ENCODE results near the gene RRP1B.

Gene RRP1B

DNA sequence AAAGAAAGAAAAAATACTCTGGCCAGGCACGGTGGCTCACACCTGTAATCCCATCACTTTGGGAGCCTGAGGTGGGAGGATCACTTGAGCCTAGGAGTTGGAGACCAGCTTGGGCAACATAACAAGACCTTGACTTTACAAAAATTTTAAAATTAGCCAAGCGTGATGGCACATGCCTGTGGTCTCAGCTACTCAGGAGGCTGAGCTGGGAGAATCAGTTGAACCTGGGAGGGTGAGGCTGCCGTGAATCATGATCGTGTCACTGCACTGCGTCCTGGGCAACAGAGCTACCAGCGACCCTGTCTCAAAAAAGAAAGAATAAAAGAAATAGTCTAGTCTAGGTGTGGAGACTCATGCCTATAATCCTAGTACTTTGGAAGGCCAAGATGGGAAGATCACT lies 22.3 kb downstream of the RRP1B start:
- H3K9me3 Mint-ChIP-seq: no peaks in the 10 kb centered on the region
- peaks cover 32% of the 10 kb centered on the region for H3K36me3 Mint-ChIP-seq
- no peak overlapping the region for H3K4me3 Mint-ChIP-seq
- peaks cover 15% of the 10 kb centered on the region for H3K4me1 Mint-ChIP-seq
- H3K27me3 Mint-ChIP-seq: no peaks in the 10 kb centered on the region
- no peak overlapping the region for H3K27ac Mint-ChIP-seq

GRCh38 chr21:43684424-43684823 lies 25.1 kb downstream of the RRP1B start:
- Mint-ChIP-seq H3K27me3 (no peaks in the 10 kb centered on the region), H3K9me3 (no peaks in the 10 kb centered on the region), H3K4me3 (no peak overlapping the region), H3K36me3 (peaks cover 27% of the 10 kb centered on the region), H3K27ac (no peak overlapping the region), H3K4me1 (peaks cover 6% of the 10 kb centered on the region)

DNA sequence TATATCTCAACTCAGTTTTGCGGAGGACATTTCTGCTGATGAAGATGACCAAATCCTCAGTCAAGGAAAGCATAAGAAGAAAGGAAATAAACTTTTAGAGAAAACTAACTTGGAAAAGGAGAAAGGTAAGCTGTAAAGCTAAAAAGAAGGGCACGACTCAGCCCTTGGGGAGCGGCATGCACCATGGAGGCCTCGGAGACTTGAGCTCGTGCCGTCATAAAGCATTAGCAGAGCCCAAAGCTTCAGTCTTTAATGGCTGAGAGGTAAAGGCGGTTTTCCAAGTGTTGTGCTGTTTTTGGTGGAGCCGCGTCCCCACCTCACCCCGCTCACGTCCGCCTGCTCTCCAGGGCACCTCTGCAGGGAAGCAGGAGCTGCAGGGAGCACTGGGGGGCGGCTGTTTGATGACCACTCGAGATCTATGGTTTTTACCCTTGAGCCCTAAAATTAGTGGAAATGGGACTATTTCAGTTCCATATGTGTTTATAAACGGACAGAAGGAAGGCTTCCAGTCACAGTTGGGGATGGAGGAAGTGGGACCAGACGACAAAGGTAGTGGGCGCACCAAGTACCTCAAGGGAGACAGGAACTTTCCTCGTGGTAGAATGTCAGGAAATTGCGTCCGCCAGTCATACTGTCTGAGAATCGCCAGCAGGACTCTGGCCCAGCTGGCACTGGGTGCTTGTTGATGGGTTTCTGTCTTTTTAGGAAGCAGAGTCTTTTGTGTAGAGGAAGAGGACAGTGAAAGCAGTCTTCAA lies 27.6 kb downstream of the RRP1B start:
- H3K27me3 Mint-ChIP-seq: no peaks in the 10 kb centered on the region
- peaks cover 22% of the 10 kb centered on the region for H3K36me3 Mint-ChIP-seq
- no peaks in the 10 kb centered on the region for H3K4me1 Mint-ChIP-seq
- H3K9me3 Mint-ChIP-seq: no peaks in the 10 kb centered on the region
- H3K27ac Mint-ChIP-seq: no peak overlapping the region
- H3K4me3 Mint-ChIP-seq: no peak overlapping the region

DNA sequence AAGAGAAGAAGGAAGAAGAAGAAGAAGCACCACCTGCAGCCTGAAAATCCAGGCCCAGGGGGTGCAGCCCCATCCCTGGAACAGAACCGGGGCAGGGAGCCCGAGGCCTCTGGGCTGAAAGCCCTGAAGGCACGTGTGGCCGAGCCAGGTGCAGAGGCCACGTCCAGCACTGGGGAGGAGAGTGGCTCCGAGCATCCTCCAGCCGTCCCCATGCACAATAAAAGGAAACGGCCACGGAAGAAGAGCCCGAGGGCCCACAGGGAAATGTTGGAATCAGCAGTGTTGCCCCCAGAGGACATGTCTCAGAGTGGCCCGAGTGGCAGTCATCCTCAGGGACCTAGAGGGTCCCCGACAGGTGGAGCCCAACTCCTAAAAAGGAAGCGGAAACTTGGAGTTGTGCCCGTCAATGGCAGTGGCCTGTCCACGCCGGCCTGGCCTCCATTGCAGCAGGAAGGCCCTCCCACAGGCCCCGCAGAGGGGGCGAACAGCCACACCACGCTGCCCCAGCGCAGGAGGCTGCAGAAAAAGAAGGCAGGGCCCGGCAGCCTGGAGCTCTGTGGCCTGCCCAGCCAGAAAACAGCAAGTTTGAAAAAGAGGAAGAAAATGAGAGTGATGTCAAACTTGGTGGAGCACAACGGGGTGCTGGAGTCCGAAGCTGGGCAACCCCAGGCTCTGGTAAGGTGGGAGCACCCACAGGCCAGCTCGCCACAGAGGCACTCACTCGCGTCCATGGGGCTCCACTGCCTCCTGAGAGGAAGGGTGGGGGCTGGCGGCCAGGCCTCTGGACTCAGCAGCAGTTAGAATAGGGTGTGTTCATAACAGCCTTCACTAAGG lies 28.4 kb downstream of the RRP1B start:
- no peak overlapping the region for H3K27ac Mint-ChIP-seq
- peaks cover 19% of the 10 kb centered on the region for H3K36me3 Mint-ChIP-seq

GRCh38 chr21:43688906-43689305 lies 29.5 kb downstream of the RRP1B start:
- peaks cover 19% of the 10 kb centered on the region for H3K36me3 Mint-ChIP-seq
- H3K27me3 Mint-ChIP-seq: no peaks in the 10 kb centered on the region
- H3K4me1 Mint-ChIP-seq: no peaks in the 10 kb centered on the region
- no peak overlapping the region for H3K27ac Mint-ChIP-seq
- H3K4me3 Mint-ChIP-seq: no peak overlapping the region
- no peaks in the 10 kb centered on the region for H3K9me3 Mint-ChIP-seq

More for the DNA sequence above, 28.4 kb downstream of the RRP1B start:
- no peaks in the 10 kb centered on the region for H3K9me3 Mint-ChIP-seq
- no peaks in the 10 kb centered on the region for H3K4me1 Mint-ChIP-seq
- H3K4me3 Mint-ChIP-seq: no peak overlapping the region
- no peaks in the 10 kb centered on the region for H3K27me3 Mint-ChIP-seq

- Mint-ChIP-seq H3K9me3 (no peaks in the 10 kb centered on the region), H3K27ac (no peak overlapping the region), H3K4me1 (no peaks in the 10 kb centered on the region), H3K4me3 (no peak overlapping the region), H3K36me3 (peaks cover 20% of the 10 kb centered on the region), H3K27me3 (no peaks in the 10 kb centered on the region)
Measured at GRCh38 chr21:43689556-43690337, 30.4 kb downstream of the RRP1B start.

DNA sequence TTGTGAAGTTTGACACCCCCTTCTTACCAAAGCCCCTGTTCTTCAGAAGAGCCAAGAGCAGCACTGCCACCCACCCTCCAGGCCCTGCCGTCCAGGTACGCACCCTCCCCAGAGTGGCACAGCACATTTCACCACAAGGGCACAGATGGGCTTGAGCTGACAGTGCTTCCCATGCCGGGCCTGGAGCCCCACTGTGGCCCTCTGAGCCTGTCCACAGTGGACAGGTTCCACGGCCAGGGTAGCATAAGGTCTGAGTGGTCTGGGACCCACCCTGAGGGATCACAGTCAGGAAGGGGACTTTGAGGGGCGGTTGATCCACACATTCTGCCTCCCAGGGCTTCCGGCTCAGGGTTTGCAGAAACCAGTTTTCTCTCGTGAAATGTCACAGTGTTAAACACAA lies 31.0 kb downstream of the RRP1B start:
- H3K4me3 Mint-ChIP-seq: no peak overlapping the region
- peaks cover 18% of the 10 kb centered on the region for H3K36me3 Mint-ChIP-seq
- H3K4me1 Mint-ChIP-seq: peaks cover 2% of the 10 kb centered on the region
- H3K27ac Mint-ChIP-seq: no peak overlapping the region
- no peaks in the 10 kb centered on the region for H3K27me3 Mint-ChIP-seq
- H3K9me3 Mint-ChIP-seq: no peaks in the 10 kb centered on the region

GRCh38 chr21:43691086-43691795 lies 31.9 kb downstream of the RRP1B start:
- no peak overlapping the region for H3K27ac Mint-ChIP-seq
- peaks cover 22% of the 10 kb centered on the region for H3K36me3 Mint-ChIP-seq
- no peak overlapping the region for H3K4me3 Mint-ChIP-seq
- no peaks in the 10 kb centered on the region for H3K27me3 Mint-ChIP-seq
- H3K9me3 Mint-ChIP-seq: no peaks in the 10 kb centered on the region
- H3K4me1 Mint-ChIP-seq: peaks cover 4% of the 10 kb centered on the region

- Mint-ChIP-seq H3K27me3 (no peaks in the 10 kb centered on the region), H3K9me3 (no peaks in the 10 kb centered on the region), H3K27ac (no peak overlapping the region), H3K4me3 (no peak overlapping the region), H3K36me3 (peaks cover 19% of the 10 kb centered on the region), H3K4me1 (peaks cover 4% of the 10 kb centered on the region)
Measured at GRCh38 chr21:43691801-43692200, 32.4 kb downstream of the RRP1B start.

DNA sequence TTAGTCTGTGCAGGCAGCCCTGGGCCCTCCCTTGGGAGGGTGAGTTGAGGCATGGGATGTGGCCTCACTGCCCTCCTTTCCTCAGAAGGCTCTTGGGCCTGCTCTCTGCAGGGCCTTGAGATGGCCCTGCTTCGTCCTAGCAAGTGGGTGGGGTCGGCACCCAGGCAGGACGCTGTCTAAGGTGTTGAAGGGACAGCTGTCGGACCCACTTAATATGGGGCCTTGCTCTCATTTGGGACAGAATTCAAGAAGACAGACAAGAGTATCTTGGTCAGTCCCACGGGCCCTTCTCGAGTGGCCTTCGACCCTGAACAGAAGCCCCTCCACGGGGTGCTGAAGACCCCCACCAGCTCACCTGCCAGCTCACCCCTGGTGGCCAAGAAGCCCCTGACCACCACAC lies 33.6 kb downstream of the RRP1B start:
- Mint-ChIP-seq H3K27ac (no peak overlapping the region), H3K4me1 (peaks cover 10% of the 10 kb centered on the region), H3K9me3 (no peaks in the 10 kb centered on the region), H3K4me3 (no peak overlapping the region), H3K27me3 (no peaks in the 10 kb centered on the region), H3K36me3 (peaks cover 17% of the 10 kb centered on the region)

- Mint-ChIP-seq H3K4me1 (peaks cover 11% of the 10 kb centered on the region), H3K27me3 (no peaks in the 10 kb centered on the region), H3K27ac (no peak overlapping the region), H3K36me3 (peaks cover 17% of the 10 kb centered on the region), H3K9me3 (no peaks in the 10 kb centered on the region), H3K4me3 (no peak overlapping the region)
Measured at GRCh38 chr21:43693981-43694380, 34.6 kb downstream of the RRP1B start.

- H3K27ac Mint-ChIP-seq: no peak overlapping the region
- no peaks in the 10 kb centered on the region for H3K27me3 Mint-ChIP-seq
- H3K36me3 Mint-ChIP-seq: peaks cover 17% of the 10 kb centered on the region
- H3K4me1 Mint-ChIP-seq: peaks cover 11% of the 10 kb centered on the region
- no peak overlapping the region for H3K4me3 Mint-ChIP-seq
- no peaks in the 10 kb centered on the region for H3K9me3 Mint-ChIP-seq
Measured at GRCh38 chr21:43694437-43695079, 35.2 kb downstream of the RRP1B start.

DNA sequence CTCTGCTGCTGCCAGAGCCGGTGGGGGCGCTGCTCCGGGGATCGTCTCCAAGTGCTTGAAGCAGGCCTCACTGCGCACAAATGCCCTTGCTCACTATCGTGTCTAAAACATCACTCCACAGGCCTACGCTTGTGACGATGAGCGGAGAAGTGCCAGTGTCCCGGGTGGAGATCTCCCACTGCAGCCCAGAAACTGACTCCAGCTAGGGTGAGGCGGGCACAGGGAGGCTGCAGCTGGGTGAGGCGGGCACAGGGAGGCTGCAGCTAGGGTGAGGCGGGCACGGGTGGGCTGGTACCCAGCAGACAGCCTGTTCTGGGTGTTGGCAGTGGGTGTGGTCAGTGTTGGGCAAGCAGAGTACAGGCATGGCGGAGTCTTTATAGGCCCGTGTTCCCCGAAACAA lies 36.9 kb downstream of the RRP1B start:
- H3K27ac Mint-ChIP-seq: no peak overlapping the region
- peaks cover 17% of the 10 kb centered on the region for H3K36me3 Mint-ChIP-seq
- no peak overlapping the region for H3K4me3 Mint-ChIP-seq
- H3K9me3 Mint-ChIP-seq: no peaks in the 10 kb centered on the region
- H3K27me3 Mint-ChIP-seq: no peaks in the 10 kb centered on the region
- H3K4me1 Mint-ChIP-seq: peaks cover 11% of the 10 kb centered on the region

DNA sequence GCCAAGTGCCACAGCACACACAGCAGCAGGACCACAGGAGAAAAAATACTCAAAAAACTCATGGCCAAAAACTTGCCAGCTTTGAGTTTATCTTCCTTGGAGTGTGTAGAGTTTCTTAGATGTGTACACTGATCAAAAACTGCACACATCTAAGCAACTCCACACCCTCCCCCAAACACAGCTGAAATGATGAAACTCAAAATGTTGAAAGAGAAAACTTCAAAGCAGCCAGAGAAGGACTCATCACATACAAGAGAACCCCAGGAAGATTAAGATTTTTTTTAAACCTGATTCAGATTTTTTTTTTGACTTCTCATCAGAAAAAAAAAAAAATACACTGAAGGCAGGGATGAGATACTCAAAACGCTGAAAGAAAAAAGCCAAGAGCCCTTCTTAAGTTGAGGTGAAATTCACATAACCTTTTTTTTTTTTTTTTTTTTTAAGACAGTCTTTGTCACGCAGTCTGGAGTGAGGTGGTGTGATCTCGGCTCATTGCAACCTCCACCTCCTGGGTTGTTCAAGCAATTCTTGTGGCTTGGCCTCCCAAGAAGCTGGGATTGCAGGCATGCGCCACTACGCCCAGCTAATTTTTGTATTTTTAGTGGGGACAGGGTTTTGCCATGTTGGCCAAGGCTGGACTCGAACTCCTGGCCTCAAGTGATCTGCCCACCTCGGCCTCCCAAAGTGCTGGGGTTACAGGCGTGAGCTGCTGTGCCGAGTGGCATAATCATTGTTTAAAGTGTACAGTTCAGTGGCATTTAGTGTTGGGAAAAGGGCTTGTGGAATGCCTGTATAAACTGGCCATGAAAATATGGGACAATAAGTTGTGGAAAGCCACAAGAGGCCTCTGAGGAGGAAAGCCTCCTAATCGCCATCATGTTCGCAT lies 38.6 kb downstream of the RRP1B start:
- Mint-ChIP-seq H3K4me3 (no peak overlapping the region), H3K36me3 (peaks cover 17% of the 10 kb centered on the region), H3K27ac (no peak overlapping the region), H3K9me3 (no peaks in the 10 kb centered on the region), H3K27me3 (peaks cover 1% of the 10 kb centered on the region), H3K4me1 (peaks cover 16% of the 10 kb centered on the region)
